HUES64 (cell line): ENCODE results near the gene HDC.

Experiments
- H3K27ac ChIP-seq: 2 replicates; pipeline ENCODE4 v1.7.0; 2013; ENCODE audit warnings: low read depth, low read length, inconsistent platforms
- H3K27me3 ChIP-seq: 2 replicates; pipeline ENCODE4 v1.6.1; 2013; ENCODE audit warnings: mild to moderate bottlenecking, low read length; ENCODE audit not compliant: insufficient read depth
- H3K36me3 ChIP-seq: 2 replicates; pipeline ENCODE4 v1.6.1; 2013; ENCODE audit warnings: mild to moderate bottlenecking, low read length; ENCODE audit not compliant: insufficient read depth
- H3K4me1 ChIP-seq: 2 replicates; pipeline ENCODE4 v1.6.1; 2013; ENCODE audit warnings: mild to moderate bottlenecking, low read length, moderate library complexity; ENCODE audit not compliant: insufficient read depth
- H3K4me3 ChIP-seq: 2 replicates; pipeline ENCODE4 v1.5.1; 2013; ENCODE audit warnings: mild to moderate bottlenecking, low read length, moderate library complexity
- H3K9ac ChIP-seq: 2 replicates; pipeline ENCODE4 v1.6.1; 2013; ENCODE audit warnings: mild to moderate bottlenecking, low read depth, low read length
- H3K9me3 ChIP-seq: 2 replicates; pipeline ENCODE4 v1.6.1; 2013; ENCODE audit warnings: low read depth, low read length; ENCODE audit not compliant: insufficient read depth
- WGBS: fragments of 150-250, 120-280 bp; methylation state at CpG from one replicate; pipeline ENCODE4 v1.1.7; 2013; ENCODE audit warnings: missing lambda C conversion rate; 5-methylcytosine and 5-hydroxymethylcytosine counted together

The HDC gene

GRCh38 chr15:50192164-50192563 lies 73.4 kb downstream of the HDC start:
- no peak overlapping the region for H3K27ac ChIP-seq
- H3K27me3 ChIP-seq: no peaks in the 10 kb centered on the region
- H3K36me3 ChIP-seq: no peaks in the 10 kb centered on the region
- H3K9me3 ChIP-seq: no peaks in the 10 kb centered on the region
- H3K4me3 ChIP-seq: no peak overlapping the region
- H3K4me1 ChIP-seq: peaks cover 5% of the 10 kb centered on the region
- no CpG with 5 or more reads among the region's 1 CpG for WGBS
- no peak overlapping the region for H3K9ac ChIP-seq
